ENCODE measurements around the gene STK24.
A peak's percentile ranks its signal among the peaks of the same experiment; 100 is the strongest.

DNA sequence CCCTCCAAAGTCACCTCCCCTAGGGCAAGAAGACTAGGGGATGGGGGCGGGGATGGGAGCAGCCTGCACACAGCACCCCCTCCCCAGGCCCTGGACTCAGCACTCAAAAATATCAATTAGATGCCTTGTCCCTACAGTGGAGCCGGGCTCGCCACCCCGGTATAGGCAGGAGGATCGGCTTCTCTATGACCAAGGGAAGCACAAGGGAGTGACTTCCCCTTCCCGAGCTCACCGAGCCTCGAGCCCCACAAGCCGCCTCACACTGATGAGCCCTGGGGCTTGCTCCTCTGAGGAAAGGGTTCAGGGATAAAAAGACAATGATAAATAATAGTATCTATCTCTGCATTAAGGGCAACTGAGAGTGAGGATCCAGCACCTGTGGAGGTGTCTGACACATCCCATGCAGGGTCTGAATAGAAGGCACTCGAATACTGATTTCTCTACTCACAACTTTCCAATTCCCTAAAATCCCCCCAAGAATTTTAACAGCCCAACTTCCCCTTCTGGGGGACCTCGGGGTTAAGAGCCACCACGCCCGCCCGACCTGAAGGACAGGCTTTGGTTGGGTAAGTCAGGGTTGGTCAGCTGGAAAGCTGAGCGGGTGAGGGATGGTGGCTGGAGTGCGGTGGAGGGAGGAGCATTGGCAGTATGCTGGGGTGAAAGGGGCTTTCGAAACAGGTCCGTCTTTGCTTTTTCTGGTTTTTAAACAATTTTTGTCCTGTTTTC, 51.3 kb downstream of the STK24 start:
- TF ChIP-seq YY1 (IDR thresholded peaks at IDR 0.05; ENCODE audit: low read depth) (no peak), RAD21 (IDR thresholded peaks at IDR 0.05; ENCODE audit: low read depth) (no peak), EP300 (IDR thresholded peaks at IDR 0.05; ENCODE audit: borderline replicate concordance) (peak; percentile 45; the same call in 1 of the 2 replicates)
